ENCODE results near the gene ORC1.

- TF ChIP-seq CTCF (IDR thresholded peaks at IDR 0.05 in 2 of 3, conservative IDR thresholded peaks at IDR 0.05 in 1 of 3; ENCODE audit: borderline replicate concordance in 1 of 3, insufficient read depth in 1 of 3, low read depth in 2 of 3, low read length in 2 of 3) (peak in 1 of 3 experiments; percentile 19; a peak in 2 of 6 replicates), POLR2A (IDR thresholded peaks at IDR 0.05; ENCODE audit: borderline replicate concordance, extremely low read depth, insufficient read depth, insufficient read length) (peak; percentile 84), ZFX (IDR thresholded peaks at IDR 0.05) (peak; percentile 92), EZH2 (IDR thresholded peaks at IDR 0.05) (no peak), POLR2AphosphoS5 (IDR thresholded peaks at IDR 0.05; ENCODE audit: low read depth, low read length) (peak; percentile 92), EZH2phosphoT487 (IDR thresholded peaks at IDR 0.05; ENCODE audit: borderline replicate concordance) (no peak), ATF3 (IDR thresholded peaks at IDR 0.05) (no peak), REST (IDR thresholded peaks at IDR 0.05; ENCODE audit: low read depth) (no peak), CEBPB (IDR thresholded peaks at IDR 0.05; ENCODE audit: low read depth) (no peak), SP1 (IDR thresholded peaks at IDR 0.05; ENCODE audit: low read depth) (no peak; the same call in 1 of the 2 replicates), ZBTB33 (IDR thresholded peaks at IDR 0.05; ENCODE audit: extremely low read depth, insufficient replicate concordance, low read length) (no peak)
These were observed 38.3 kb downstream of the ORC1 start, which contains the start of gene CC2D1B for GRCh38 chr1:52365746-52366516.

All from HCT116 (cell line).